H9 (cell line): ENCODE measurements around the gene OSBPL8. TPM values are rescaled to one million over a fixed set of nuclear protein-coding genes. Genes with fewer than 3 reads are reported as not detected.

Source experiments
- DNase-seq: peaks from one replicate; pipeline ENCODE4 v3.0.0-alpha.2; 2017
- H2AFZ ChIP-seq: one replicate; pipeline ENCODE4 v1.6.1; 2013; ENCODE audit warnings: mild to moderate bottlenecking, low read length, control low read depth, moderate library complexity
- H2AK5ac ChIP-seq: 2 replicates; pipeline ENCODE4 v1.6.1; 2013; ENCODE audit warnings: low read length, control low read depth, mixed read lengths; ENCODE audit not compliant: insufficient read length
- H2BK120ac ChIP-seq: one replicate; pipeline ENCODE4 v1.6.1; 2013; ENCODE audit warnings: low read depth, mild to moderate bottlenecking, low read length, control low read depth, inconsistent platforms; ENCODE audit not compliant: poor library complexity, severe bottlenecking
- H2BK12ac ChIP-seq: 2 replicates; pipeline ENCODE4 v1.6.1; 2013; ENCODE audit warnings: low read length, control low read depth, mixed read lengths, low read depth; ENCODE audit not compliant: insufficient read length
- H2BK15ac ChIP-seq: 2 replicates; pipeline ENCODE4 v1.6.1; 2013; ENCODE audit warnings: low read depth, low read length, control low read depth
- H2BK20ac ChIP-seq: one replicate; pipeline ENCODE4 v1.6.1; 2013; ENCODE audit warnings: low read depth, mild to moderate bottlenecking, low read length, control low read depth, inconsistent platforms; ENCODE audit not compliant: poor library complexity, severe bottlenecking
- H2BK5ac ChIP-seq: 2 replicates; pipeline ENCODE4 v1.6.1; 2013; ENCODE audit warnings: low read length, control low read depth, mixed read lengths; ENCODE audit not compliant: insufficient read length
- H3K14ac ChIP-seq: 2 replicates; pipeline ENCODE4 v1.6.1; 2013; ENCODE audit warnings: low read length, control low read depth; ENCODE audit not compliant: insufficient read depth
- H3K18ac ChIP-seq: 2 replicates; pipeline ENCODE4 v1.6.1; 2013; ENCODE audit warnings: low read depth, mild to moderate bottlenecking, mixed read lengths, low read length, control low read depth; ENCODE audit not compliant: insufficient read length
- H3K23ac ChIP-seq: 2 replicates; pipeline ENCODE4 v1.6.1; 2013; ENCODE audit warnings: low read length, control low read depth, mixed read lengths, low read depth; ENCODE audit not compliant: insufficient read length
- H3K23me2 ChIP-seq: 2 replicates; pipeline ENCODE4 v1.6.1; 2013; ENCODE audit warnings: low read depth, mild to moderate bottlenecking, mixed read lengths, low read length, control low read depth; ENCODE audit not compliant: insufficient read length, poor library complexity, severe bottlenecking
- H3K27ac ChIP-seq: 2 replicates; pipeline ENCODE4 v1.5.1; 2013; ENCODE audit warnings: low read length, control low read depth, mixed read lengths, low read depth; ENCODE audit not compliant: insufficient read length
- H3K27me3 ChIP-seq: 2 replicates; pipeline ENCODE4 v1.6.1; 2013; ENCODE audit warnings: low read length, control low read depth, inconsistent platforms; ENCODE audit not compliant: insufficient read depth
- H3K4ac ChIP-seq: 2 replicates; pipeline ENCODE4 v1.6.1; 2013; ENCODE audit warnings: low read depth, mild to moderate bottlenecking, control low read depth, inconsistent platforms, low read length, moderate library complexity
- H3K4me1 ChIP-seq: 2 replicates; pipeline ENCODE4 v1.6.1; 2013; ENCODE audit warnings: low read length, control low read depth, inconsistent platforms; ENCODE audit not compliant: insufficient read depth
- H3K4me2 ChIP-seq: 2 replicates; pipeline ENCODE4 v1.6.1; 2013; ENCODE audit warnings: low read length, control low read depth, mixed read lengths; ENCODE audit not compliant: insufficient read length, insufficient read depth
- H3K56ac ChIP-seq: 2 replicates; pipeline ENCODE4 v1.6.1; 2013; ENCODE audit warnings: low read depth, mild to moderate bottlenecking, mixed read lengths, low read length, control low read depth; ENCODE audit not compliant: insufficient read length
- H3K79me1 ChIP-seq: 2 replicates; pipeline ENCODE4 v1.6.1; 2013; ENCODE audit warnings: low read depth, mild to moderate bottlenecking, moderate library complexity, low read length, control low read depth, inconsistent platforms; ENCODE audit not compliant: insufficient read depth, poor library complexity, severe bottlenecking
- H3K79me2 ChIP-seq: 2 replicates; pipeline ENCODE4 v1.6.1; 2013; ENCODE audit warnings: low read length, control low read depth, inconsistent platforms; ENCODE audit not compliant: insufficient read depth
- H3K9ac ChIP-seq: 2 replicates; pipeline ENCODE4 v1.6.1; 2013; ENCODE audit warnings: low read length, control low read depth, mixed read lengths; ENCODE audit not compliant: insufficient read length; ENCODE audit errors: extremely low read depth
- H3K9me3 ChIP-seq: one replicate; pipeline ENCODE4 v1.6.1; 2013; ENCODE audit warnings: low read depth, low read length, inconsistent platforms; ENCODE audit not compliant: control insufficient read depth
- H3T11ph ChIP-seq: one replicate; pipeline ENCODE4 v1.6.1; 2013; ENCODE audit warnings: mild to moderate bottlenecking, low read length, control low read depth, inconsistent platforms
- H4K20me1 ChIP-seq: one replicate; pipeline ENCODE4 v1.6.1; 2013; ENCODE audit not compliant: control insufficient read depth, insufficient read length, insufficient read depth
- H4K5ac ChIP-seq: 2 replicates; pipeline ENCODE4 v1.6.1; 2013; ENCODE audit warnings: low read depth, mild to moderate bottlenecking, mixed read lengths, low read length, control low read depth; ENCODE audit not compliant: insufficient read length
- H4K8ac ChIP-seq: replicated peaks from 2 replicates; pipeline ENCODE4 v1.6.1; 2013; ENCODE audit warnings: low read length, control low read depth, mixed read lengths, low read depth; ENCODE audit not compliant: insufficient read length
- H4K91ac ChIP-seq: 2 replicates; pipeline ENCODE4 v1.6.1; 2013; ENCODE audit warnings: low read depth, mild to moderate bottlenecking, moderate library complexity, mixed read lengths, low read length, control low read depth; ENCODE audit not compliant: insufficient read length
- H3K27ac Mint-ChIP-seq, 3 experiments: 2 replicates in 2 of 3; 3 replicates in 1 of 3; pipeline ENCODE4 v1.8.0; 2020 to 2021; ENCODE audit warnings: mixed read lengths in 3 of 3, mild to moderate bottlenecking in 1 of 3, moderate library complexity in 1 of 3
- H3K27me3 Mint-ChIP-seq: 2 replicates; pipeline ENCODE4 v1.8.0; 2021; ENCODE audit warnings: low read depth, mild to moderate bottlenecking, moderate library complexity, mixed read lengths
- H3K36me3 Mint-ChIP-seq, 3 experiments: 2 replicates in 2 of 3; 3 replicates in 1 of 3; pipeline ENCODE4 v1.8.0; 2020 to 2021; ENCODE audit warnings: low read depth in 3 of 3, mixed read lengths in 3 of 3; ENCODE audit not compliant: insufficient read depth in 1 of 3
- H3K4me1 Mint-ChIP-seq, 2 experiments: 2 replicates each; pipeline ENCODE4 v1.8.0; 2020; ENCODE audit warnings: mixed read lengths in 2 of 2
- H3K4me3 Mint-ChIP-seq, 2 experiments: 2 replicates in 1 of 2; 3 replicates in 1 of 2; pipeline ENCODE4 v1.8.0; 2020 to 2021; ENCODE audit warnings: mild to moderate bottlenecking in 2 of 2, mixed read lengths in 2 of 2, moderate library complexity in 1 of 2
- H3K9me3 Mint-ChIP-seq, 2 experiments: 2 replicates in 1 of 2; 3 replicates in 1 of 2; pipeline ENCODE4 v1.8.0; 2020; ENCODE audit warnings: mild to moderate bottlenecking in 2 of 2, mixed read lengths in 2 of 2, moderate library complexity in 1 of 2
- CTCF ChIP-seq: fragments of 200-600 bp; sonication (generic); conservative IDR thresholded peaks from 3 replicates; pipeline ENCODE4 v1.8.0; 2021; ENCODE audit warnings: antibody characterized with exemption, mild to moderate bottlenecking
- WGBS: extraction: QIAGEN DNeasy Blood & Tissue Kit; methylation state at CpG from one replicate; pipeline ENCODE4 v1.1.7; 2013; ENCODE audit warnings: missing lambda C conversion rate, low lambda C conversion rate, mixed read lengths; ENCODE audit not compliant: insufficient read length; ENCODE audit errors: extremely low coverage; 5-methylcytosine and 5-hydroxymethylcytosine counted together
- total RNA-seq: library from RNA; stranded (reverse); gene quantifications from 2 replicates; pipeline ENCODE4 v1.2.1, GENCODE V29; 2021

Gene OSBPL8
- total RNA-seq, 1 experiment from 2014 or later = 61.2 TPM

- Histone ChIP-seq H3K27ac (no peak overlapping the region), H3K79me2 (peaks cover 10% of the 10 kb centered on the region; the same call in 1 of the 2 replicates), H4K91ac (no peak overlapping the region), H3K4me2 (no peak overlapping the region), H2BK120ac (no peak overlapping the region), H4K5ac (no peak overlapping the region), H3K18ac (no peak overlapping the region), H3K23me2 (no peaks in the 10 kb centered on the region), H3T11ph (no peak overlapping the region), H2BK12ac (no peak overlapping the region), H2BK5ac (no peak overlapping the region), H3K23ac (no peak overlapping the region), H3K79me1 (peaks cover 6% of the 10 kb centered on the region), H3K27me3 (no peaks in the 10 kb centered on the region), H2AFZ (no peak overlapping the region), H3K4ac (no peak overlapping the region), H4K20me1 (no peaks in the 10 kb centered on the region), H2BK15ac (no peak overlapping the region), H3K9me3 (no peaks in the 10 kb centered on the region), H3K14ac (no peak overlapping the region), H2BK20ac (no peak overlapping the region), H2AK5ac (no peak overlapping the region), H3K9ac (no peak overlapping the region), H3K4me1 (peaks cover 2% of the 10 kb centered on the region; the same call in 1 of the 2 replicates), H3K56ac (no peak overlapping the region), H4K8ac (no peak overlapping the region)
- TF ChIP-seq CTCF = no peak
- no peak overlapping the region for H3K4me3 Mint-ChIP-seq
- H3K36me3 Mint-ChIP-seq = no peaks in the 10 kb centered on the region
- H3K27me3 Mint-ChIP-seq = no peaks in the 10 kb centered on the region
- H3K9me3 Mint-ChIP-seq = no peaks in the 10 kb centered on the region
- whole genome bisulfite sequencing = no CpG with 5 or more reads among the region's 5 CpGs
- H3K4me1 Mint-ChIP-seq = peaks cover 39 to 51% of the 10 kb centered on the region in 2 experiments
- no peak for DNase-seq
- no peak overlapping the region for H3K27ac Mint-ChIP-seq
Measured at GRCh38 chr12:76551482-76551888, 8.1 kb downstream of the OSBPL8 start.
